HT-29 (cell line): ENCODE results near the gene DLG5. TPM values are rescaled to one million over a fixed set of nuclear protein-coding genes. Genes with fewer than 3 reads are reported as not detected.
A peak's percentile ranks its signal among the peaks of the same experiment; 100 is the strongest.

Experiments
- DNase-seq: peaks from one replicate; pipeline ENCODE4 v3.0.0-alpha.2; 2015; ENCODE audit warnings: low spot score
- total RNA-seq: library from RNA; depleted of rRNA; stranded (reverse); fragments of >200 nt; shearing (Covaris generic); gene quantifications from 2 replicates; pipeline ENCODE4 v1.2.3, GENCODE V29; 2014

DLG5 gene
- total RNA-seq, 1 experiment from 2014 or later: 24.9 TPM

DNA sequence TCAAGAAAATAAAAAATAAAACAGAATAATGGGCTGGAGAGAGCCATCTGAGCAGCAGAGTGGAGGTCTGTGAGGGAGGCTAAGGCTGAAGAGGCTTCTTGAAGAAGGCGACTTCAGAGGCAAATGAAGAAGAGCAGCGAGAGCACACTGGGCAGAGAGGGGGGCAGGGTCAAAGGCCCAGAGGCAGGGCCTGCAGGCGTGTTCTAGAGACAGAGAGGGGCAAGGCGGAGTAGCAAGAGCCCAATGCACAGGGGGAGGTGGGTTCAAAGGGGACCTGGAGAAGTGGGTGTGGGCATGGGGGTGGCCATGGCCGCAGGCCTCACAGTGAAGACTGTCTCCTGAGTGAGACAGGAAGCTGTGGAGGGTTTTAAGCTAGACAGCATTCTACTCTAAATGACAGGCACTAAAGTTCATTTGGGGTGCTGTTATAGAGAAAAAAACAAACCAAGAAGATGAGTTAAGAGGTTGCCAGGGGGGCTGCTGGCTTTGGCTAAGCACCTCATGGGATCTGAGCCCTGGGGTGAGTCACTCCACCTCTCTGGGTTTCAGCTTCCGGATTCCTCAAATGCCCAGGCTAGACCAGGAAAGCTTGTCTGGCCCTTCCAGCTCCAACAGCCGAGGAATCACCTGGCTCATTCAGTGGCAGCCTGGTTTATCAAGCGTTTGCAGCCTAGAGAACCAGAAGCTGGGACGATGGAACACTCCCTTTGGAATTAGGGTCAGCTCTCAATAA, 81.7 kb downstream of the DLG5 start:
- DNase-seq: peak; percentile 75

DNA sequence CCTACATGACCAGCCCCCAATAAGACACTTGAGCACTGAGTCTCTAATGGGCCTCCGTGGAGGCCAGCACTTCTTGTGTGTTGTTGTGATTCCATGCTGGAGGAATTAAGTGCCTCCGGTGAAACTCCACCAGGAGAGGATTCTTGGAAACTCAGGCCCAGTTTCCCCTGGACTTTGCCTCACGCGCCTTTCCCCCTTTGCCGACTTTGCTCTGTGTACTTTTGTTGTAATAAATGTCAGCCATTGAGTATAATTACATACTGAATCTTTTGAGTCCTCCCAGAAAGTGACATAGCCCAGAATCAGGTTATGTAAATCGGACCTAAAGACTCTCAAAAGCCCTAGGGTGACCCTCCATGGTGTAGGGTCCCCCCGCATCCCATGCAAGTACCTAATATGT, 82.4 kb downstream of the DLG5 start:
- DNase-seq: no peak

GRCh38 chr10:77843264-77843663, 83.3 kb downstream of the DLG5 start:
- DNase-seq: no peak

DNA sequence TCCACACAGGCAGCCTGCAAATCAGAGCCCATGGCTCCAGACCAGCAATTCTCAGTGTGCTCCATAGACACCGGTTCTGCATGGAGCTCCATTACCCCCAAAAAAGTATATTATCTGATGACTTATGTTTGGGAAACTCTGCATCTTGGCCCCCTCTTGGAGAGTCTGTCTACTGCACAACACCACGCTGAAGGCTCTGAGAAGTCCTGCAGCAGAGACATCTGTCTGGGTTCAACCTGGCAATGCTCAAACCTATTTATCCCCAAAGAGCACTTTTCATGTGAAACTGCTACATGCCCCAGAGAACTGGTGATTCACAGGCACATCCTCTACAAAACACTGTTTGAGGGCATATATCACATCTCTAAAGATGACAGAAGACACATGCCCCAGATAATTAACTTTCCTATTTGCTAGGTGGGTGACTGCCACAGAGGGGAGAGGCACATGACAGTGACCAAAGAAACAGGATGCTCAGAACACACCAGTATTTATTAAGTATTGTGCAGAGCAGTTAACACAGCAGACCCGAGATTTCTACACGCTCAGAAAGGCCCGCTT, 83.8 kb downstream of the DLG5 start:
- no peak for DNase-seq

GRCh38 chr10:77841711-77842375, 84.7 kb downstream of the DLG5 start:
- DNase-seq: no peak

DNA sequence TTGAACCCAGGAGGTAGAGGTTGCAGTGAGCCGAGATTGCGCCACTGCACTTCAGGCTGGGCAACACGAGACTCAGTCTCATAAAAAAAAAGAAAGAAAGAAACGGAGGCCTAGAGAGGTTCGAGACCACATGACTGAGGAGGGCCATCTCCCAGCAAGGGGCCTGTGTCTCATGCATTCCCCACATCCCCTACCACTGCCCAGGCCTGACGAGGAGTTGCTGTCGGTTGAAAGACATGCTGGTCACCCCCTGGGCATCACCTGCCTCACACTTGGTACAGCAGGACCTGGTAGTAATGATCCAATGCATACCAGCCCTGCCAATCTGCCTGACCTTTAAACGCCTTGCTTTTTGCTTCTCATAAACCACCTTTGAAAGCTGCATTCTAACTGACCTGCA, 85.9 kb downstream of the DLG5 start:
- DNase-seq: no peak

- DNase-seq: no peak
Measured at GRCh38 chr10:77837925-77838595, 88.5 kb downstream of the DLG5 start.

GRCh38 chr10:77837248-77837924, 89.2 kb downstream of the DLG5 start:
- peak; percentile 33 for DNase-seq

DNA sequence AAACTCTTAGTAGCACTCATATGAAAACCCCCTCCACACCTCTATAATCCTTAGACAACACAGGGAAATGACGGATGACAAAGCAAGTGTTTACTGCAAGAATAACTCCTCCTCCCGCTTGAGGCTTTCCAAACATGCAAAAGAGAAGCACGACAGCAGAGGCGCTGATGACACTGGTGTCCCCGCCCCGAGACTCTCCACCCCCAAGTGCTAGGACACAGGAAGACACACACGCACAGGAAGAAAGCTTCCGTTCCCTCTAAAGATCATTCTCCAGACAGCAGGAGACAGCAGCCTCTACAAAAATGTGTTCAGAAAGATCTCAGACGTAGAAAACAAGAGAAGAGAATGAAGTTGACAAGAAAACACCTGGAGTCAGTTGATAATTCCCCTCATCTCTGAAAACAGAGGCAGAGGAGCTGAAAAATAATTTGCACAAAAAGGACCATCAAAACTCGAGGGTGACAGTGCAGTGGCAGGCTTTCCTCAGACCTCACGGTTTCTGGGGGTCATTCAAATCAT, 90.2 kb downstream of the DLG5 start:
- peak; percentile 55 for DNase-seq

- no peak for DNase-seq
Measured at GRCh38 chr10:77835669-77836086, 90.9 kb downstream of the DLG5 start.

DNA sequence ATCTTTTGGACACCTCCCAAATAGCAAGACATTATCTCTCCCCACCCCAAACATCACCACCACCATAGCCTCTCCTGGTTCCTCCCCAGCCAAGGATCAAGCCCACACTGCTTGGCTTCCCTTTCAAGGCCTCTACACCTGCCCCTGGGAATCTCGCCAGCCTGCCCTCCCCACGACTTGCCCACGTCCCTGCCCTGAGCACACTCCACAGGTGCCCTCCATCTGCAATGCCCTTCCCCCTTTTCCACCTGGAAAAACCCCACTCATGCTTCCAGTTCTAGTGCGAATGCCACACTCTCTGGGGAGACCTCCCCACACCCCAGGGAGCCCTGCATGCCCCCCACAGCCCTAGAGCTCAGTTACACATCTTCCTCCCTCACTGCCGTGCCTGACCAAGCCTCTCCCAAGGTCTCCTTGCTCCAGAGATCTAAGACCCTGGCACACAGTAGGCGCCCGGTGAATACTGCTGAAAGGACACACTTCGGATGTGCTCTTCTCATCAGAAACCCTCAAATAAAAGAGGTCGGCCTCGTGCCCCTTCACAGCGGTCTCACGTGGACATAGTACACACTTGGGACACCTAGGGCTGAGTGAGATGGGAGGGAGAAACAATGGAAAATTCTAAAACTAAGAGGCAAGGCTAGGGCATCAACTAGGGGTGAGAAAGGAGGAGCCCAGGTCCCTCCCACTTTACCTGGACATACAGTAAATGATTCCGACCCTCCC, 91.4 kb downstream of the DLG5 start:
- no peak for DNase-seq

- no peak for DNase-seq
Measured at GRCh38 chr10:77834540-77834939, 92.0 kb downstream of the DLG5 start.

- no peak for DNase-seq
Measured at GRCh38 chr10:77833792-77834191, 92.8 kb downstream of the DLG5 start.

GRCh38 chr10:77833225-77833624, 93.3 kb downstream of the DLG5 start:
- DNase-seq: no peak

GRCh38 chr10:77832238-77832637, 94.3 kb downstream of the DLG5 start:
- no peak for DNase-seq

DNA sequence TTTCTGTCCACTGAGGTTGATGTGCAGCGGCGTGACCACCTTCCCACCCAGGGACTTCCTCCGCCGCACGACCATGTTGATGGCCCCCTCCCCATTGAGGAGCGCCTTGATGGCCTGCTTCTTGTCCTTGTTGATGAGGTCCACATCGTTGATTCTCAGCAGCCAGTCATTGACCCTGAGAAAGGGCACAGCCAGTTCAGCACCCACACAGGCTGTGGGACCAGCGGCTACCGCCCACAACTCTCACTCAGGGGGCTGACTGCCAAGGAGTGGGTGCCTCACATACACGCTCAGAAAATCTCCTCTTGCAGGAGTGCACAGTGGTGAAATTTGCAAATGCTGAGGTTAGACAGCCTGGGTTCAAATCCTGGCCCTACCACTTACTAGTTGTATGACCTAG, 97.2 kb downstream of the DLG5 start:
- no peak for DNase-seq

GRCh38 chr10:77828377-77828776, 98.2 kb downstream of the DLG5 start:
- no peak for DNase-seq

GRCh38 chr10:77827366-77827765, 99.2 kb downstream of the DLG5 start:
- no peak for DNase-seq

DNA sequence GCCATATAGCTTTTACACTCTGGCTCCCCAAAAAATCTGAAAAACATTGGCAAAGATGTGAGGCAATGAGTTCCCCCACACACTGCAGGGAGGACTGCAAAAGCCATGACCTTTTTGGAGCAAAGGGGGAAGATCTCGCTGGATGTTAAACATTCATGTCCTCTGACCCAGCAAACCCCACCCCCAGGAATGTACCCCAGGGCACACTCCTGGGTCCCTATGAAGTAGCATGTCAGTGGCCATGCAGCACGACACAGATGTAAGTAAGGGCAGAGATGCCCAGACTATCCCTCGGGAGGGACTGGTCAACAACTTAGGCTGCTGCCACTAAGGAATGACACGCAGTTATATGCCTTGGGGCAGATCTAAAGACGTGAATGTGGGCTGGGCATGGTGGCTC, 100.6 kb downstream of the DLG5 start:
- no peak for DNase-seq

DNA sequence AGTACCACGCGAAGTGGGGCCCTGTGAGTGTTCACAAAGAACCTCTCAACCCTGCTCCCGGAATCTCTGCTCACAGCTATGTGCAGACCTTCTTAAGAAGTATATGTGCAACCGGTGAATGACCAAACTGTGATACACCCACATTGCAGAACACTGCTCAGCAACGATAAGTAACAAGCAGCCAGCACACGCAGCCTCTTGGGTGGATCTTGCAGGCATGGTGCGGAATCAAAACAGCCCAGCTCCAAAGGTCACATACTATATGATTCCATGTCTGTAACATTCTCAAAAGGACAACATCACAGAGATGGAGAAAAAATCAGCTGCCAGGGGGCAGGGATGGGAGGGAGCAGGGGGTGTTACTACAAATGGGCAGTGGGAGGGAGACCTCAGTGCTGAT, 101.6 kb downstream of the DLG5 start:
- DNase-seq: no peak
